ENCODE results near the gene SPTY2D1. TPM values are rescaled to one million over a fixed set of nuclear protein-coding genes. Genes with fewer than 3 reads are reported as not detected.
A peak's percentile ranks its signal among the peaks of the same experiment; 100 is the strongest.
"Not testable (repeated sequence)": the region's sequence is repeated elsewhere in the genome, so short reads cannot be mapped to it uniquely, and the experiment has no call there.

Gene SPTY2D1
- total RNA-seq, 2 donors from 2014 or later: 10.1 to 15.2 TPM

DNA sequence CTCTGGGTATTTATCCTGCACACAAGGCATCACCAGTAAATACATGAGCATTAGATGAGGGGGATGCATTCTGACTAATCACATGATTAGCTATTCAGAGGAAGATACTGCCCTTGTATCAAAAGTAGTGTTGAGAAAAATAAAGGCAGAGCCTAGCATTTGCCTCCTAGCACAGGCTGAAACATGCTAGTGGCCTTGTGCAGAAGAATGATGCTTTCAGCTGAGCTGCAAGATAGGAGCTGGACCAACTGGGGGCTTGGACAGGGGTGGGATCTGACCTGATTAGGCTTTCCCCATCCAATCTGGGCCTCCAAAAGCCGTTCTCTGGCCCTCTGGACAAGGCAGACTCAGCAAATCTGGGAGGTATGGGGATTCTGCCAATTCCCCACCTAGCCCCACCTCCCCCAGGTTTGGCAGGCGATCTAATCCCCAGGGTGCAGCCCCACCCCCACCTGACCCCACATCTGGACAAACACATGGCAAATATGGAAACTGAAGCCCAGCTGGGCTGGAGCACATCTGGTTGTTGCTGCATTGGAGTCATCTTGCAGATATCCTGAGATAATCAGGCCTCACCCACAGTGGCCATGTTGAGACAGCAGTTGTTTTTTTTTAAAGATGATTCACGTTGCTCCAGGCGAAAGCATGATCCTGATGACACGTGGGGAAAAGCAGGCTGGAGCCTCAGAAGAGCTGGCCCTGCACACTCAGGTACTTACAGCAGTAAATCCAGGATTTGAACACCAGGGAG is 39.0 kb downstream of the SPTY2D1 start:
- Histone ChIP-seq H3K27me3 (no peaks in the 10 kb centered on the region), H3K9me3 (no peaks in the 10 kb centered on the region), H3K4me3 (no peak overlapping the region), H3K4me1 (peaks cover 10% of the 10 kb centered on the region), H3K27ac (no peak overlapping the region), H3K36me3 (replicated peaks in 1 of 2; ENCODE audit: insufficient read depth in 1 of 2, low read depth in 2 of 2) (no peaks in the 10 kb centered on the region)
- intact Hi-C loops (cut with DNase I): no loop called here
- ATAC-seq: no peak
- DNase-seq: no peak
- no peak for TF ChIP-seq POLR2A (IDR thresholded peaks at IDR 0.05)
- TF ChIP-seq, protein P1, sequence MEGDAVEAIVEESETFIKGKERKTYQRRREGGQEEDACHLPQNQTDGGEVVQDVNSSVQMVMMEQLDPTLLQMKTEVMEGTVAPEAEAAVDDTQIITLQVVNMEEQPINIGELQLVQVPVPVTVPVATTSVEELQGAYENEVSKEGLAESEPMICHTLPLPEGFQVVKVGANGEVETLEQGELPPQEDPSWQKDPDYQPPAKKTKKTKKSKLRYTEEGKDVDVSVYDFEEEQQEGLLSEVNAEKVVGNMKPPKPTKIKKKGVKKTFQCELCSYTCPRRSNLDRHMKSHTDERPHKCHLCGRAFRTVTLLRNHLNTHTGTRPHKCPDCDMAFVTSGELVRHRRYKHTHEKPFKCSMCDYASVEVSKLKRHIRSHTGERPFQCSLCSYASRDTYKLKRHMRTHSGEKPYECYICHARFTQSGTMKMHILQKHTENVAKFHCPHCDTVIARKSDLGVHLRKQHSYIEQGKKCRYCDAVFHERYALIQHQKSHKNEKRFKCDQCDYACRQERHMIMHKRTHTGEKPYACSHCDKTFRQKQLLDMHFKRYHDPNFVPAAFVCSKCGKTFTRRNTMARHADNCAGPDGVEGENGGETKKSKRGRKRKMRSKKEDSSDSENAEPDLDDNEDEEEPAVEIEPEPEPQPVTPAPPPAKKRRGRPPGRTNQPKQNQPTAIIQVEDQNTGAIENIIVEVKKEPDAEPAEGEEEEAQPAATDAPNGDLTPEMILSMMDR (IDR thresholded peaks at IDR 0.05): no peak
- 71 to 76% methylated on average over 5 of the region's 5 CpGs for WGBS, 2 donors

DNA sequence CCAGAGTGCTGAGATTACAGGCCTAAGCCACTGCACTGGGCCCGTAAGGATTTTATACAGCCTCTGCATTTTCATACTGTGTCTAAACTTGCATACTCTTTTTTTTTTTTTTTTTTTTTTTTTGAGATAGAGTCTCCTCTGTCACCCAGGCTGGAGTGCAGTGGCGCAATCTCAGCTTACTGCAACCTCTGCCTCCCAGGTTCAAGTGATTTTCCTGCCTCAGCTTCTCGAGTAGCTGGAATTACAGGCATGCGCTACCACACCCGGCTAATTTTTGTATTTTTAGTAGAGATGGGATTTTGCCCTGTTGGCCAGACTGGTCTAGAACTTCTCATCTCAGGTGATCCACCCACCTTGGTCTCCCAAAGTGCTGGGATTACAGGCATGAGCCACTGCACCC is 40.1 kb downstream of the SPTY2D1 start:
- H3K27ac ChIP-seq; DNase-seq; H3K27me3 ChIP-seq; H3K36me3 ChIP-seq (replicated peaks in 1 of 2; ENCODE audit: insufficient read depth in 1 of 2, low read depth in 2 of 2); H3K4me3 ChIP-seq; H3K9me3 ChIP-seq; ATAC-seq; intact Hi-C loops (cut with DNase I): not testable (repeated sequence)
- H3K4me1 ChIP-seq: peaks cover 21% of the 10 kb centered on the region
- WGBS, 2 donors: 86 to 95% methylated on average over 5 of the region's 5 CpGs

DNA sequence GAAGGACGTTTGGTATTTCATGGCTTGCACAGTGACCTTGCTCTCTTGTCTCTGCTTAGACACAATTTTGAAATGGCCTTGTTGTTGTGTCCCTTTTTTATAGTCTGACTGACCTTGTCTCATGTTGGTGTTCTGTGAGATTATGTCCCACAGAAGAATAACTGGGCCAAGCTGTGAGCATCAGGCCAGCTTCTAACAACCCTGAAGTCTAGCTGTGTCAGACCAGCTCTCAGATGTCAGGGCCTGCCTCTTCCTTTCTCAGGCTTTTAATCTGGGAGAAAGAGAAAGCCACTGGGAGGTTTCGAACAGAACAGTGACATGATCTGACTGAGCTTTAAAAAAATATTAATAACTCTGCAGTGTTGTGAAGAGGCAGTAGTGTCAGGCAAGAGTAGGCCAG is 43.6 kb downstream of the SPTY2D1 start:
- peaks cover 35% of the 10 kb centered on the region for H3K4me1 ChIP-seq
- no peaks in the 10 kb centered on the region for H3K36me3 ChIP-seq (replicated peaks in 1 of 2; ENCODE audit: insufficient read depth in 1 of 2, low read depth in 2 of 2)
- DNase-seq (no peak), ATAC-seq (no peak)
- intact Hi-C loops (cut with DNase I): no loop called here
- no peaks in the 10 kb centered on the region for H3K9me3 ChIP-seq
- H3K4me3 ChIP-seq: no peak overlapping the region
- H3K27ac ChIP-seq: no peak overlapping the region
- WGBS, 2 donors: 37 to 39% methylated on average over 2 of the region's 2 CpGs
- TF ChIP-seq, protein P1 (IDR thresholded peaks at IDR 0.05): no peak
- TF ChIP-seq POLR2A (IDR thresholded peaks at IDR 0.05): no peak
- H3K27me3 ChIP-seq: no peaks in the 10 kb centered on the region

DNA sequence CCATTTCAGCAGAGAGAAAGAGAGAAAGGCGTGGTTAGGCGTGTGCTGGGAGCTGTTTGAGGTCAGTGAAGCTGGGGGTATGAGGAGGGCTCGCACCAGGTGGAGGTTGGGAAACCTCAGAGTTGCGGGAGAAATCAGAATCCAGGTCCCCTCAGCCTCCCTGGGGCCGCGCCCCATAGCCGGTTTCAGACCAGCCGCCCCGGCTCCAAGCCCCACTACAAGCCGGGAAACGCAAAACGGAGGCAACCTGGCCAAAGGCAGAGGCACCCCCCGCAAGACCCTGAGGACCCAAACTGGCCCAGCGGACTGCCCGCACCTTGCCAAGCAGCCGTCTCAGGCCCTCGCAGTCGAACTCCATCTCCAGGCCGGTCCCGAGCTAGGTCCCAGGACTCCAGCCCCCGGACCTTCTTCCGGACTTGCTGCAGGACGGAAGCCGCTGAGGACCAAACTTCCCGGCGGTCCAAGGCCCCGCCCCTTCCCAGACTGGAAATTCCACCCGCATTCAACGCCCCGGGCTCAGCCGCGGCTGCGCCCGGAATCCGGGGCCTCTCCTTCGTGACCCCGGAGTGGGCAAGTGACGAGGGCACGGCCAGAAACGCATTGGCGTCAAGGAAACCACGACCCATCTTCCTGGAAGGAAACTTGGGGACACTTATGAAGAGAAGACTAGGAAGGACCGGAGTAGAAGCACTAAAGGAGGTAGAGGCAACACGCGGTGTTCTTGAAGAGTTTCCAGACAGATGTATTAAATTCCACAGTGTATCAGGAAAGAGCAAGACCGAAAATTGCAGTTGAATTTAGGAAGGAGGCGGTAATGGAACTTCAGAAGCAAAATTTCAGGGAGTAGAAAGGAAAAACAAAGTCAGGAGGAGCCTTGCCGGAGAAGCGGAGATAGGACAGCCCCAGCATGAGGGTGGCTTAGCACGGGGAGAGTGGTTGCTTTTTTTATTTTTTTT is 45.6 kb downstream of the SPTY2D1 start, which contains the start of gene UEVLD:
Gene UEVLD, minus strand, starts transcription at position 438 of the 956 bp plus-strand sequence. Its CDS starts 80 bp downstream, at position 358.
- ATAC-seq (peak; percentile 99), DNase-seq (peak; percentile 88 to 91 (median 90))
- H3K4me3 ChIP-seq: peak within 1 kb of the TSS; percentile 58 to 98
- 0 to 1% methylated on average over 19 to 46 of the region's 50 CpGs for WGBS, 2 donors
- H3K36me3 ChIP-seq (replicated peaks in 1 of 2; ENCODE audit: insufficient read depth in 1 of 2, low read depth in 2 of 2): no peaks in the 10 kb centered on the region
- peak within 1 kb of the TSS; percentile 57 to 87 (median 73) for H3K27ac ChIP-seq
- no peaks in the 10 kb centered on the region for H3K9me3 ChIP-seq
- H3K27me3 ChIP-seq: no peaks in the 10 kb centered on the region
- TF ChIP-seq, protein P1 (IDR thresholded peaks at IDR 0.05): no peak
- peak; percentile 53 to 84 (median 83) for TF ChIP-seq POLR2A (IDR thresholded peaks at IDR 0.05)
- intact Hi-C loops (cut with DNase I): no loop called here
- H3K4me1 ChIP-seq: peaks cover 35% of the 10 kb centered on the region

DNA sequence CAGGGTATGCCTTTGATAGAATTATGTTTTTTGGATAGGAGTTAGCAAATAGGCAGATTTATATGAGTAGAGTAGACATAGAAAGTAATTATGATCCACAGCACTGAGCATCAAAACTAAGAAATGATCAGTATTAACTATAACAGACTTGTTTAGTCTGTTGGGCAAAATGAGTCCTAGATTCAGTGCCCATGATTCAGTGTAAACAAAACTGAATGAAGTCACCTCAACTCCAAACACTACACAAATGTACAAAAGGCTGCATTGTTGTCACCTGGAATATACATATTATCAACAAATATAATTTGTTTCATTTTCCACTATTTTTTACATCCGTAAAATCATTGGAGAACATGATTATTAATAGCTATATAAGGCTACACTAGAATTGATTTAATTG is 52.3 kb downstream of the SPTY2D1 start:
- WGBS, 2 donors: 79% methylated on average over 1 of the region's 1 CpG
- ATAC-seq: no peak
- Histone ChIP-seq H3K4me1 (peaks cover under 1% of the 10 kb centered on the region), H3K27ac (no peak overlapping the region), H3K36me3 (replicated peaks in 1 of 2; ENCODE audit: insufficient read depth in 1 of 2, low read depth in 2 of 2) (no peaks in the 10 kb centered on the region), H3K9me3 (no peaks in the 10 kb centered on the region), H3K27me3 (no peaks in the 10 kb centered on the region), H3K4me3 (no peak overlapping the region)
- TF ChIP-seq, protein P1 (IDR thresholded peaks at IDR 0.05): no peak
- TF ChIP-seq POLR2A (IDR thresholded peaks at IDR 0.05): no peak
- no peak for DNase-seq
- intact Hi-C loops (cut with DNase I): no loop called here

All from body of pancreas (tissue), 4 donors.